ENCODE data around the gene PLCD4.
A peak's percentile ranks its signal among the peaks of the same experiment; 100 is the strongest.

PLCD4 gene

GRCh38 chr2:218671097-218671653 lies 63.5 kb downstream of the PLCD4 start:
- no peak for DNase-seq

- DNase-seq: peak; percentile 89
These were observed 64.2 kb downstream of the PLCD4 start, which contains the start of the genes RNF25 and STK36 for GRCh38 chr2:218671654-218672566. RNF25 (minus strand) TSS chr2:218672002; CDS start chr2:218671970, 32 bp downstream. STK36 (plus strand) TSS chr2:218672086; CDS start chr2:218672830, 744 bp downstream.

- no peak for DNase-seq
These were observed 71.4 kb downstream of the PLCD4 start for GRCh38 chr2:218679119-218679518.

GRCh38 chr2:218680061-218680460 lies 72.4 kb downstream of the PLCD4 start:
- DNase-seq: no peak

Measured in NCI-H1105 treated with DMSO at 0.1 percent for 48 hours (cell line).